Peyer's patch (tissue), 4 donors: ENCODE measurements around the gene PSMC3.

ENCODE experiments used
- CTCF ChIP-seq, 6 experiments: fragments of 450-650 bp in 4 of 6; fragments of 200-600 bp in 2 of 6; sonication (generic) in 1 of 6; IDR thresholded peaks; one replicate each; pipeline ENCODE4 v1.5.1; 2017 to 2019; ENCODE audit warnings: antibody characterized with exemption in 6 of 6, mild to moderate bottlenecking in 3 of 6, moderate library complexity in 1 of 6
- POLR2A ChIP-seq, 2 donors: fragments of 450-650 bp; IDR thresholded peaks; one replicate each; pipeline ENCODE4 v1.5.1; 2017; ENCODE audit warnings: antibody characterized with exemption in 2 of 2, mild to moderate bottlenecking in 2 of 2, moderate library complexity in 2 of 2

GRCh38 chr11:47413351-47413750 lies 12.9 kb downstream of the PSMC3 start:
- TF ChIP-seq CTCF (IDR thresholded peaks at IDR 0.05) = no peak
- TF ChIP-seq POLR2A (IDR thresholded peaks at IDR 0.05) = no peak
